H1 (cell line): ENCODE results near the gene TMEM44. TPM values are rescaled to one million over a fixed set of nuclear protein-coding genes. Genes with fewer than 3 reads are reported as not detected.

Experiments used
- CTCF ChIA-PET: fragments of 300-600 bp; sonication (Branson Sonifier 250); formaldehyde crosslinking; loops from one replicate; lab custom pipeline; 2021; ENCODE audit not compliant: partially characterized antibody; lab: Charles Lee
- POLR2A ChIA-PET: fragments of 300-600 bp; sonication (Branson Sonifier 250); formaldehyde crosslinking; loops from one replicate; lab custom pipeline; 2021; ENCODE audit warnings: inconsistent platforms; ENCODE audit not compliant: partially characterized antibody; lab: Charles Lee
- DNase-seq, 2 experiments: peaks; one replicate each; pipeline versions ENCODE4 v3.0.0 to v3.0.0-alpha.2; 2010 to 2022; ENCODE audit warnings: low spot score in 2 of 2, low read depth in 1 of 2, mixed read lengths in 1 of 2
- FAIRE-seq: peaks from 2 replicates; lab custom pipeline; 2011; peaks lifted over from hg19 to GRCh38; lab: Jason Lieb, UNC
- H2AFZ ChIP-seq: 2 replicates; pipeline ENCODE4 v1.8.1; 2012; ENCODE audit warnings: low read length, inconsistent platforms
- H2AK5ac ChIP-seq: 2 replicates; pipeline ENCODE4 v1.6.1; 2013; ENCODE audit warnings: low read depth, low read length
- H2BK120ac ChIP-seq: replicated peaks from 2 replicates; pipeline ENCODE3; 2013; ENCODE audit warnings: low read depth, low read length, inconsistent platforms
- H2BK12ac ChIP-seq: 2 replicates; pipeline ENCODE4 v1.6.1; 2013; ENCODE audit warnings: low read depth, low read length
- H2BK15ac ChIP-seq: 2 replicates; pipeline ENCODE4 v1.6.1; 2013; ENCODE audit warnings: low read length
- H2BK20ac ChIP-seq: 2 replicates; pipeline ENCODE4 v1.6.1; 2013; ENCODE audit warnings: low read length
- H2BK5ac ChIP-seq: 2 replicates; pipeline ENCODE4 v1.6.1; 2013; ENCODE audit warnings: low read depth, low read length
- H3K14ac ChIP-seq: 2 replicates; pipeline ENCODE4 v1.6.1; 2013; ENCODE audit warnings: inconsistent platforms; ENCODE audit not compliant: insufficient read length
- H3K18ac ChIP-seq: 2 replicates; pipeline ENCODE4 v1.6.1; 2013; ENCODE audit warnings: low read length; ENCODE audit errors: extremely low read depth
- H3K23ac ChIP-seq: 2 replicates; pipeline ENCODE4 v1.6.1; 2013; ENCODE audit warnings: inconsistent platforms; ENCODE audit not compliant: insufficient read length
- H3K23me2 ChIP-seq: 2 replicates; pipeline ENCODE4 v1.6.1; 2013; ENCODE audit warnings: low read depth, low read length
- H3K27ac ChIP-seq: 2 replicates; pipeline ENCODE4 v1.6.1; 2011; ENCODE audit warnings: low read depth, low read length, inconsistent platforms
- H3K27me3 ChIP-seq, 4 experiments: replicated peaks in 1 of 4; 1 replicate in 1 of 4; 2 replicates in 3 of 4; pipeline versions ENCODE4 v1.6.1 to v1.8.1; 2011 to 2013; ENCODE audit warnings: low read length in 3 of 4, mild to moderate bottlenecking in 3 of 4, inconsistent platforms in 2 of 4, mixed read lengths in 2 of 4, moderate library complexity in 1 of 4; ENCODE audit not compliant: control insufficient read depth in 3 of 4, insufficient read depth in 3 of 4; ENCODE audit errors: extremely low read depth in 1 of 4
- H3K36me3 ChIP-seq, 4 experiments: 2 replicates each; pipeline versions ENCODE4 v1.6.1 to v1.8.1; 2011 to 2013; ENCODE audit warnings: mild to moderate bottlenecking in 4 of 4, low read length in 3 of 4, moderate library complexity in 2 of 4, control low read depth in 1 of 4, inconsistent platforms in 1 of 4; ENCODE audit not compliant: insufficient read depth in 4 of 4, control insufficient read depth in 2 of 4
- H3K4ac ChIP-seq: replicated peaks from 2 replicates; pipeline ENCODE3; 2013; ENCODE audit warnings: low read length, low read depth, mixed read lengths, inconsistent platforms; ENCODE audit not compliant: insufficient read length
- H3K4me1 ChIP-seq, 4 experiments: replicated peaks in 1 of 4; 1 replicate in 1 of 4; 2 replicates in 3 of 4; pipeline versions ENCODE4 v1.6.1 to v1.8.1; 2011 to 2013; ENCODE audit warnings: low read length in 3 of 4, inconsistent platforms in 2 of 4, mixed read lengths in 1 of 4; ENCODE audit not compliant: insufficient read depth in 4 of 4, control insufficient read depth in 3 of 4
- H3K4me2 ChIP-seq, 2 experiments: 2 replicates each; pipeline versions ENCODE4 v1.6.1 to v1.8.1; 2011 to 2013; ENCODE audit warnings: low read depth in 2 of 2, low read length in 2 of 2, control low read depth in 1 of 2, inconsistent platforms in 1 of 2, mild to moderate bottlenecking in 1 of 2; ENCODE audit not compliant: insufficient read depth in 1 of 2
- H3K4me3 ChIP-seq, 4 experiments: fragments of 200-600, 300-600 bp in 1 of 4; sonication (generic), shearing (Covaris generic), sonication (Bioruptor Twin) in 1 of 4; 2 replicates each; pipeline versions ENCODE4 v1.5.1 to v1.8.1; 2011 to 2016; ENCODE audit warnings: low read length in 4 of 4, low read depth in 3 of 4, control low read depth in 2 of 4, inconsistent platforms in 2 of 4, mild to moderate bottlenecking in 2 of 4, mixed read lengths in 1 of 4, moderate library complexity in 1 of 4; ENCODE audit not compliant: insufficient read depth in 2 of 4; ENCODE audit errors: extremely low read depth in 1 of 4
- H3K56ac ChIP-seq: replicated peaks from 2 replicates; pipeline ENCODE3; 2013; ENCODE audit warnings: low read depth, mild to moderate bottlenecking, mixed read lengths, low read length, inconsistent platforms; ENCODE audit not compliant: insufficient read length
- H3K79me1 ChIP-seq: 2 replicates; pipeline ENCODE4 v1.6.1; 2013; ENCODE audit warnings: low read depth, low read length, control low read depth
- H3K79me2 ChIP-seq, 2 experiments: 2 replicates each; pipeline versions ENCODE4 v1.6.1 to v1.8.1; 2012 to 2013; ENCODE audit warnings: low read length in 2 of 2, mild to moderate bottlenecking in 2 of 2, inconsistent platforms in 1 of 2; ENCODE audit not compliant: insufficient read depth in 2 of 2, control insufficient read depth in 1 of 2
- H3K9ac ChIP-seq, 4 experiments: replicated peaks in 1 of 4; 1 replicate in 1 of 4; 2 replicates in 3 of 4; pipeline versions ENCODE4 v1.6.1 to v1.8.1; 2011 to 2013; ENCODE audit warnings: low read depth in 3 of 4, low read length in 3 of 4, control low read depth in 2 of 4, mild to moderate bottlenecking in 2 of 4, moderate library complexity in 2 of 4, inconsistent platforms in 1 of 4; ENCODE audit errors: extremely low read depth in 1 of 4
- H3K9me3 ChIP-seq, 2 experiments: 2 replicates each; pipeline versions ENCODE4 v1.6.1 to v1.8.1; 2012 to 2013; ENCODE audit warnings: mild to moderate bottlenecking in 2 of 2, moderate library complexity in 2 of 2, control low read depth in 1 of 2, inconsistent platforms in 1 of 2, low read depth in 1 of 2, low read length in 1 of 2, mixed read lengths in 1 of 2; ENCODE audit not compliant: insufficient read depth in 2 of 2
- H4K20me1 ChIP-seq, 2 experiments: replicated peaks in 1 of 2; 2 replicates each; pipeline versions ENCODE3 to v1.8.1; 2011 to 2013; ENCODE audit warnings: inconsistent platforms in 2 of 2, low read length in 2 of 2, mild to moderate bottlenecking in 1 of 2; ENCODE audit not compliant: insufficient read depth in 2 of 2, control insufficient read depth in 1 of 2
- H4K5ac ChIP-seq: 2 replicates; pipeline ENCODE4 v1.6.1; 2013; ENCODE audit warnings: low read length, low read depth, mixed read lengths, inconsistent platforms; ENCODE audit not compliant: insufficient read length
- H4K8ac ChIP-seq: 2 replicates; pipeline ENCODE4 v1.8.0; 2013; ENCODE audit warnings: mild to moderate bottlenecking, moderate library complexity, low read length, inconsistent platforms; ENCODE audit not compliant: insufficient read depth; ENCODE audit errors: extremely low read depth
- H4K91ac ChIP-seq: replicated peaks from 2 replicates; pipeline ENCODE3; 2013; ENCODE audit warnings: low read length, mixed read lengths, inconsistent platforms; ENCODE audit not compliant: insufficient read length
- BRCA1 ChIP-seq: IDR thresholded peaks from 2 replicates; pipeline ENCODE4 v1.6.1; 2012; ENCODE audit warnings: low read depth, low read length, improper control_type of control experiment
- KDM1A ChIP-seq: fragments of 200-600, 300-600 bp; sonication (generic); IDR thresholded peaks from 2 replicates; pipeline ENCODE4 v1.7.1; 2016; ENCODE audit warnings: mild to moderate bottlenecking, low read length, borderline replicate concordance
- SP1 ChIP-seq: IDR thresholded peaks from 2 replicates; pipeline ENCODE4 v1.6.1; 2011; ENCODE audit warnings: low read depth, low read length
- WGBS, 2 experiments: shearing (Covaris generic) in 1 of 2; methylation state at CpG; one replicate each; pipeline versions ENCODE4 v1.1.6 to v1.1.7; 2013 to 2015; ENCODE audit warnings: low lambda C conversion rate in 2 of 2, mixed read lengths in 2 of 2, inconsistent platforms in 1 of 2, low coverage in 1 of 2, missing lambda C conversion rate in 1 of 2; ENCODE audit not compliant: insufficient replicate concordance in 2 of 2, insufficient coverage in 1 of 2, insufficient read length in 1 of 2; ENCODE audit errors: extremely low coverage in 1 of 2, missing lambda C conversion rate in 1 of 2; 5-methylcytosine and 5-hydroxymethylcytosine counted together
- polyA plus RNA-seq, 7 experiments: library from polyadenylated mRNA; depleted of rRNA in 3 of 7; stranded (reverse) in 5 of 7; unstranded in 2 of 7; fragments of >200 nt in 5 of 7; fragments of 200-250 nt in 2 of 7; gene quantifications; 1 replicate in 5 of 7; 2 replicates in 1 of 7; 4 replicates in 1 of 7; pipeline versions ENCODE4 v1.2.1 to v1.2.3, GENCODE V29; 2011 to 2013; ENCODE audit warnings: missing spikeins in 2 of 7, mixed read lengths in 2 of 7
- total RNA-seq: library from RNA; stranded (reverse); fragmentation: NEBNext Ultra II Directional; extraction: Animal tissue kit (Norgen Biotek cat#: 25700); gene quantifications from 2 replicates; pipeline ENCODE4 v1.2.1, GENCODE V29; 2021
- TF ChIP-seq, protein P1 (sequence below): IDR thresholded peaks from 2 replicates; pipeline ENCODE4 v1.6.1; 2011; ENCODE audit warnings: low read length, improper control_type of control experiment

Gene TMEM44
- total and polyA plus RNA-seq, 2 of the 8 experiments (the other 6 are each of a cell fraction or from before 2014, with no cell fraction given) = 14.0 to 16.7 TPM

DNA sequence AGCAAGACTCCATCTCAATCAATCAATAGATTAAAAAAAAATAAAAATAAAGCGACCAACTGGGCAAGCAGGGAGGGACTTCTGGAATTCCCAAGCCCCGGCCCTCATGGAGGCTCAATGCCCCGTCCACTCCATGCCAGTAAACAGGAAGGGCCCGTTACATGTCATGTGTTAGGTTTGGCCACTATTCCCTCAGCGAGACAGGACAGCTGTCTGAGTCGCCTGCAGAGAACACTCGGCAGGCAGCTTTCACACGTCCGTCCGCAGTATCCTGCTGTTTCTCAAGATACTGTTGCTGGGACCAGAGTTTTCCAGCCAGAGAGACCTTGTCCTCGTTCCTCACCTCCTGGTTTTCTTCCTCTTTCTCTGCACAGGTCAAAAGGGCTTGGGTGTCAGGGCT, 18.0 kb downstream of the TMEM44 start:
- FAIRE-seq (no peak), DNase-seq (no peak)
- no peak overlapping the region for H3K9ac ChIP-seq
- TF ChIP-seq KDM1A = no peak
- TF ChIP-seq BRCA1 = no peak
- TF ChIP-seq, protein P1, sequence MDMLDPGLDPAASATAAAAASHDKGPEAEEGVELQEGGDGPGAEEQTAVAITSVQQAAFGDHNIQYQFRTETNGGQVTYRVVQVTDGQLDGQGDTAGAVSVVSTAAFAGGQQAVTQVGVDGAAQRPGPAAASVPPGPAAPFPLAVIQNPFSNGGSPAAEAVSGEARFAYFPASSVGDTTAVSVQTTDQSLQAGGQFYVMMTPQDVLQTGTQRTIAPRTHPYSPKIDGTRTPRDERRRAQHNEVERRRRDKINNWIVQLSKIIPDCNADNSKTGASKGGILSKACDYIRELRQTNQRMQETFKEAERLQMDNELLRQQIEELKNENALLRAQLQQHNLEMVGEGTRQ = no peak
- TF ChIP-seq SP1 = no peak
- 83% methylated on average over 10 of the region's 11 CpGs; no CpG with 5 or more reads in 1 of the 2 experiments for WGBS, 2 experiments
- H2BK120ac ChIP-seq = no peak overlapping the region
- H2AFZ ChIP-seq = no peak overlapping the region
- no peaks in the 10 kb centered on the region; a peak in 1 of 7 replicates for H3K4me1 ChIP-seq
- no peak overlapping the region for H2AK5ac ChIP-seq
- no peak overlapping the region for H2BK20ac ChIP-seq
- no peaks in the 10 kb centered on the region; a peak in 1 of 4 replicates for H3K9me3 ChIP-seq
- peaks cover 0 to 2% of the 10 kb centered on the region in 2 experiments for H4K20me1 ChIP-seq
- H3K79me2 ChIP-seq = no peaks in the 10 kb centered on the region
- no peak overlapping the region for H3K14ac ChIP-seq
- H3K4me2 ChIP-seq = no peak overlapping the region
- H3K23me2 ChIP-seq = no peaks in the 10 kb centered on the region
- H3K56ac ChIP-seq = no peak overlapping the region
- no peak overlapping the region for H4K8ac ChIP-seq
- peaks cover 0 to 3% (median 0%) of the 10 kb centered on the region in 4 experiments; a peak in 1 of 8 replicates for H3K36me3 ChIP-seq
- no peak overlapping the region for H2BK15ac ChIP-seq
- ChIA-PET CTCF (interaction anchor here (1.0 to 1.4 kb wide), 4 partner anchors 9 to 387 kb away, joined by 3 to 6 read pairs (median 4); no protein-coding TSS in a partner anchor), POLR2A (interaction anchor here (1.0 kb wide), 1 partner anchor 19 kb away, joined by 3 read pairs; no protein-coding TSS in a partner anchor)
- H3K27me3 ChIP-seq = no peaks in the 10 kb centered on the region
- H4K91ac ChIP-seq = no peak overlapping the region
- H3K4ac ChIP-seq = no peak overlapping the region
- H2BK5ac ChIP-seq = no peak overlapping the region
- H3K4me3 ChIP-seq = no peak overlapping the region
- H3K18ac ChIP-seq = no peak overlapping the region
- no peaks in the 10 kb centered on the region; the same call in 1 of the 2 replicates for H3K79me1 ChIP-seq
- no peak overlapping the region for H4K5ac ChIP-seq
- H3K23ac ChIP-seq = no peak overlapping the region
- H2BK12ac ChIP-seq = no peak overlapping the region
- H3K27ac ChIP-seq = no peak overlapping the region
